ENCODE data around the gene SUGCT.

DNA sequence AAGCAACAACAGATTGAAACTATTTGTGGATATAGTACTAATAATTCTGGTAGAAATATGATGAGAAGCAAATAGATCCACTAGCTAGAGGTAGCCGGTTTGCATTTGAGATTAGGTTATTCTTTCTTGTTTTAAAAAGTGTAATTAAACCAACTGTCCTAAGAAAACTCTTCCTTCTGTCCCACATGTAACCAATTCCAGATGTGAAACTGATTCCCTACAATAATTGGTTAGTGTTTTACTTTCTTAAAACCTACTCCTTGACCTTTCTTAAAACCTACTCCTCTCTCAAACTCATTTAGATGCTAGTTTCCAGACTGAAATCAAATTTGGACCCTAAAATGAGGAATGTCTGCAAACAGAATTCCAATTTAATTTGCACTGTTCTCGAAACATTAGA lies 521.5 kb downstream of the SUGCT start:
- TF ChIP-seq, protein P1, sequence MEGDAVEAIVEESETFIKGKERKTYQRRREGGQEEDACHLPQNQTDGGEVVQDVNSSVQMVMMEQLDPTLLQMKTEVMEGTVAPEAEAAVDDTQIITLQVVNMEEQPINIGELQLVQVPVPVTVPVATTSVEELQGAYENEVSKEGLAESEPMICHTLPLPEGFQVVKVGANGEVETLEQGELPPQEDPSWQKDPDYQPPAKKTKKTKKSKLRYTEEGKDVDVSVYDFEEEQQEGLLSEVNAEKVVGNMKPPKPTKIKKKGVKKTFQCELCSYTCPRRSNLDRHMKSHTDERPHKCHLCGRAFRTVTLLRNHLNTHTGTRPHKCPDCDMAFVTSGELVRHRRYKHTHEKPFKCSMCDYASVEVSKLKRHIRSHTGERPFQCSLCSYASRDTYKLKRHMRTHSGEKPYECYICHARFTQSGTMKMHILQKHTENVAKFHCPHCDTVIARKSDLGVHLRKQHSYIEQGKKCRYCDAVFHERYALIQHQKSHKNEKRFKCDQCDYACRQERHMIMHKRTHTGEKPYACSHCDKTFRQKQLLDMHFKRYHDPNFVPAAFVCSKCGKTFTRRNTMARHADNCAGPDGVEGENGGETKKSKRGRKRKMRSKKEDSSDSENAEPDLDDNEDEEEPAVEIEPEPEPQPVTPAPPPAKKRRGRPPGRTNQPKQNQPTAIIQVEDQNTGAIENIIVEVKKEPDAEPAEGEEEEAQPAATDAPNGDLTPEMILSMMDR (IDR thresholded peaks at IDR 0.05; ENCODE audit: control extremely low read depth in 1 of 3, insufficient read depth in 1 of 3, low read depth in 1 of 3, low read length in 3 of 3) = no peak
- TF ChIP-seq EZH2 (IDR thresholded peaks at IDR 0.05; ENCODE audit: low read depth, low read length, severe bottlenecking) (no peak), YY1 (IDR thresholded peaks at IDR 0.05; ENCODE audit: low read depth, low read length) (no peak), EP300 (IDR thresholded peaks at IDR 0.05; ENCODE audit: borderline replicate concordance in 1 of 2, low read depth in 2 of 2, low read length in 2 of 2) (no peak), SP1 (IDR thresholded peaks at IDR 0.05; ENCODE audit: low read depth, low read length) (no peak), TAF1 (IDR thresholded peaks at IDR 0.05; ENCODE audit: low read depth, low read length) (no peak), SP4 (IDR thresholded peaks at IDR 0.05; ENCODE audit: low read length) (no peak), TCF12 (IDR thresholded peaks at IDR 0.05; ENCODE audit: low read depth, low read length) (no peak), GABPA (IDR thresholded peaks at IDR 0.05; ENCODE audit: borderline replicate concordance, insufficient read depth, low read length) (no peak), TEAD4 (IDR thresholded peaks at IDR 0.05; ENCODE audit: low read depth, low read length) (no peak), POLR2A (IDR thresholded peaks at IDR 0.05; ENCODE audit: control extremely low read depth in 1 of 2, low read depth in 2 of 2, low read length in 2 of 2) (no peak)
